Esophagus muscularis mucosa (tissue), 4 donors: ENCODE measurements around the gene SMIM13. TPM values are rescaled to one million over a fixed set of nuclear protein-coding genes. Genes with fewer than 3 reads are reported as not detected.

Experiments
- DNase-seq: peaks from one replicate; pipeline ENCODE4 v3.0.0-alpha.2; 2017; ENCODE audit errors: extremely low spot score
- H3K27ac ChIP-seq, 4 donors: fragments of 200-600 bp; sonication (generic); replicated peaks in 1 of 4; 1 replicate in 3 of 4; 2 replicates in 1 of 4; pipeline ENCODE4 v1.5.1; 2016 to 2019; ENCODE audit warnings: mild to moderate bottlenecking in 1 of 4
- H3K27me3 ChIP-seq, 4 donors: fragments of 200-600 bp; sonication (generic); one replicate each; pipeline versions ENCODE4 v1.5.1 to v1.6.0; 2016 to 2019
- H3K36me3 ChIP-seq, 4 donors: fragments of 200-600 bp; sonication (generic); one replicate each; pipeline ENCODE4 v1.5.1; 2016 to 2019
- H3K4me1 ChIP-seq, 4 donors: fragments of 200-600 bp; sonication (generic); one replicate each; pipeline ENCODE4 v1.5.1; 2016 to 2019
- H3K4me3 ChIP-seq, 4 donors: fragments of 200-600 bp; sonication (generic); 1 replicate in 2 of 4; 2 replicates in 2 of 4; pipeline ENCODE4 v1.5.1; 2016 to 2019; ENCODE audit warnings: mild to moderate bottlenecking in 4 of 4, moderate library complexity in 1 of 4
- H3K9me3 ChIP-seq, 4 donors: fragments of 200-600 bp; sonication (generic); 1 replicate in 3 of 4; 2 replicates in 1 of 4; pipeline ENCODE4 v1.5.1; 2016 to 2019
- EP300 ChIP-seq: sonication (generic); formaldehyde crosslinking; IDR thresholded peaks from one replicate; pipeline ENCODE4 v1.6.1; 2017; ENCODE audit warnings: antibody characterized with exemption
- POLR2A ChIP-seq: fragments of 450-650 bp; IDR thresholded peaks from one replicate; pipeline ENCODE4 v1.6.1; 2017; ENCODE audit warnings: antibody characterized with exemption, moderate library complexity, mild to moderate bottlenecking, low read depth
- POLR2AphosphoS5 ChIP-seq, 2 donors: sonication (generic); formaldehyde crosslinking; IDR thresholded peaks; one replicate each; pipeline ENCODE4 v1.6.1; 2017; ENCODE audit warnings: antibody characterized with exemption in 2 of 2
- WGBS: methylation state at CpG from one replicate; pipeline ENCODE4 v1.1.5; 2018; 5-methylcytosine and 5-hydroxymethylcytosine counted together
- intact Hi-C: fragments of 100-400 bp; cut with DNase I; formaldehyde crosslinking; loops from one replicate; pipeline ENCODE4 v1.15.1; 2023
- total RNA-seq, 4 donors: library from RNA; depleted of rRNA; stranded (reverse); fragments of >200 nt; gene quantifications; one replicate each; pipeline versions ENCODE4 v1.1.0 to v1.2.1, GENCODE V29; 2016
- TF ChIP-seq, protein P1 (sequence below), 3 experiments: fragments of 200-600 bp in 2 of 3; fragments of 450-650 bp in 1 of 3; sonication (generic) in 2 of 3; IDR thresholded peaks; one replicate each; pipeline ENCODE4 v1.5.1; 2017 to 2019; ENCODE audit warnings: antibody characterized with exemption in 3 of 3, mild to moderate bottlenecking in 2 of 3, moderate library complexity in 1 of 3

SMIM13 gene
- total RNA-seq, 4 donors from 2014 or later, result 9.3 to 15.2 (median 12.0) TPM

DNA sequence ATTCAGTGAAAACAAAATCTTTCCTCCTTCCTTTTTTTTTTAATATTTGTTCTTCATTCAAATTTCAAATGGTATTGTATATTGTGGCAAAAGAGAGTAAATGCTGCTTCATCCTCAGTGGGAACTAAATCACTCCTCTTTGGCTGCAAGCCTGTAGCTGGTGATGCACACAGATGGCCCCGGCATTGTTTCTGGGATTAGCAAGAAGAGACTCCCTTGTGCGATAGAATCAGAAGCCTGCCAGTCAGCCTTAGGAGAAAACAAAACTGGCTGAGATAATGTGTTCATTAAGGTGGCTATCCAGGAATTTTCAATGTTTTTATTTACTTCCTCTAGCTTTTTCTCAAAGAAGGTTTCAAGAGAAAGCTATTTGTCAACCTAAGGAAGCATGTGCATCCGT is 28.8 kb upstream of the SMIM13 start:
- no peak overlapping the region for H3K4me3 ChIP-seq
- 90% methylated on average over 3 of the region's 3 CpGs for WGBS
- H3K4me1 ChIP-seq, result no peaks in the 10 kb centered on the region
- no peaks in the 10 kb centered on the region for H3K27me3 ChIP-seq
- intact Hi-C loops, result loop anchor here (5.0 kb wide), 1 partner anchor 113 kb away; no protein-coding TSS in a partner anchor
- H3K9me3 ChIP-seq, result no peaks in the 10 kb centered on the region
- no peak overlapping the region for H3K27ac ChIP-seq
- no peak for TF ChIP-seq EP300
- DNase-seq, result no peak
- H3K36me3 ChIP-seq, result no peaks in the 10 kb centered on the region

DNA sequence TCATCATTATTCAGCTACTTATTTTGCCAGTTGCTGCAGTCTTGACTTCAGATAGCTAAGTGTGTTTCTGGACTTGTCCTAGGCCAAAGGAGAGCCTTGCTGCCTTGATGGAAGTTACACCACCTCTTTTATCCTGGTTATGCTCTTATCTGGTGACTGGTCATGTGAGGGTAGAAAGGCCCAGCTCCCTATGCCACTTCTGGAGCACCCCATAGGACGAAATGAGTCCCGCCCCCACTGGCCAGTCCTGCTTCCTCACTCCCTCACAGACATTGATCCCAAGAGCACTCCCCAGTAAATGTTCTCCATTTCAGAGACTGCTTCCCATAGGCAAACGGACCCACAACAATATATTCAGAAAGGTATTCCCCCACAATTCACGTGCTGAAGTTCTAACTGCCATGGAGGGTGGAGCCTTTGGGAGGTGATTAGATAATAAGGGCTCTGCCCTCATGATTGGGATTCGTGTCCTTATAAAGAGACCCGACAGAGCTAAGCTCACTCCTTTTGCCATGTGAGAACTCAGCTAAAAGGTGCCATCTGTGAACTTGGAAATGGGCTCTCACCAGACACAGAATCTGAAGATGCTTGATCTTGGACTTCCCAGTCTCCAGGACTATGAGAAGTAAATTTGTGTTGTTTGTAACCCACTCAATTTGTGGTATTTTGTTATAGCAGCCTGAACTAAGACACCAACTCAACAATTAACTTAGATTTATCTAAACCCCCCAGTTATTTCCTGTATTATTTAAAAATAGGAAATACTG is 28.0 kb upstream of the SMIM13 start:
- Histone ChIP-seq H3K27ac (no peak overlapping the region), H3K4me3 (no peak overlapping the region), H3K4me1 (no peaks in the 10 kb centered on the region), H3K36me3 (no peaks in the 10 kb centered on the region), H3K27me3 (no peaks in the 10 kb centered on the region), H3K9me3 (no peaks in the 10 kb centered on the region)
- TF ChIP-seq POLR2AphosphoS5 (IDR thresholded peaks at IDR 0.05) (no peak), EP300 (no peak), POLR2A (no peak)
- TF ChIP-seq, protein P1, sequence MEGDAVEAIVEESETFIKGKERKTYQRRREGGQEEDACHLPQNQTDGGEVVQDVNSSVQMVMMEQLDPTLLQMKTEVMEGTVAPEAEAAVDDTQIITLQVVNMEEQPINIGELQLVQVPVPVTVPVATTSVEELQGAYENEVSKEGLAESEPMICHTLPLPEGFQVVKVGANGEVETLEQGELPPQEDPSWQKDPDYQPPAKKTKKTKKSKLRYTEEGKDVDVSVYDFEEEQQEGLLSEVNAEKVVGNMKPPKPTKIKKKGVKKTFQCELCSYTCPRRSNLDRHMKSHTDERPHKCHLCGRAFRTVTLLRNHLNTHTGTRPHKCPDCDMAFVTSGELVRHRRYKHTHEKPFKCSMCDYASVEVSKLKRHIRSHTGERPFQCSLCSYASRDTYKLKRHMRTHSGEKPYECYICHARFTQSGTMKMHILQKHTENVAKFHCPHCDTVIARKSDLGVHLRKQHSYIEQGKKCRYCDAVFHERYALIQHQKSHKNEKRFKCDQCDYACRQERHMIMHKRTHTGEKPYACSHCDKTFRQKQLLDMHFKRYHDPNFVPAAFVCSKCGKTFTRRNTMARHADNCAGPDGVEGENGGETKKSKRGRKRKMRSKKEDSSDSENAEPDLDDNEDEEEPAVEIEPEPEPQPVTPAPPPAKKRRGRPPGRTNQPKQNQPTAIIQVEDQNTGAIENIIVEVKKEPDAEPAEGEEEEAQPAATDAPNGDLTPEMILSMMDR (IDR thresholded peaks at IDR 0.05), result no peak
- 94% methylated on average over 6 of the region's 6 CpGs for WGBS
- no peak for DNase-seq
- intact Hi-C loops, result loop anchor here (5.0 kb wide), 1 partner anchor 113 kb away; no protein-coding TSS in a partner anchor

DNA sequence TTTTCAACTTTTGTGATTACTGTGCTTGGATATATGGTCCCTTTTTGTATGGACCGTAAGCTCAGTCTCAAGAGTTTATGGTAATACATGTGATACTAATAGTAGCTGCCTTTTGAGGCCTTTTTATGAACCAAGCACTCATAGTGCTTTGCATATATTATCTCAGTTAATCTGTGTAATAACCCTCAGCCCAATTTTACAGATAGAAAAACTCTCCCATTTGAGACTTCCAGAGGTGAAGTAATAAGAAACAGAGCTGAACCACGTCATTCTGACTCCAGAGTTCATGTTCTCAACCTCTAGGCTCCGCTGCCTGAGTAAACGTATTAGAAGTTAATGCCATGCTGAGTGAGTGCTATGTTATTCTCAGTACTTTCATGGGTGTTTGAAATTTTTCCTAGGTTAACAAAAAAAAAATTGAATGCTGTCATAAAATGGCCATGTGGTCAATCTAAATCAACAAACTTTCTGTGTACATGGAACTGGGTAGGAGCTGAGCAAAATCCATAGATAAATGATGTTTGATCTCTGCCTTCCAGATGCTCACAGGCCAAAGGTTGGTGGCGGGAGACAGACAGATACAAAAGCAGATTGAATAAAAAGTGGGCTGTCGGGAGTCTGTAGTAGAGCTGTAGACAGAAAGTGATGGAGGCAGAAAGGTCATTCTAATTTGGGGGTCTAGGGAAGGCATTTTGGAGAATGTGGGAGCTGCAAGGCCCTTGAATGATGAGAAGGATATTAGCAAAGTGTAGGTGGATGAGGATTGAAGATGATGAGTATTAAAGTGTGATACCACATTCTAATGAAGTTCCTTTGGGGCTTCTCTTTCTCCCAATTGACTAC is 26.9 kb upstream of the SMIM13 start:
- Histone ChIP-seq H3K4me3 (no peak overlapping the region), H3K27ac (no peak overlapping the region), H3K36me3 (no peaks in the 10 kb centered on the region), H3K27me3 (no peaks in the 10 kb centered on the region), H3K4me1 (no peaks in the 10 kb centered on the region), H3K9me3 (no peaks in the 10 kb centered on the region)
- no peak for TF ChIP-seq POLR2AphosphoS5 (IDR thresholded peaks at IDR 0.05)
- TF ChIP-seq EP300, result no peak
- TF ChIP-seq POLR2A, result no peak
- TF ChIP-seq, protein P1 (IDR thresholded peaks at IDR 0.05), result no peak
- no peak for DNase-seq
- 92% methylated on average over 6 of the region's 6 CpGs for WGBS
- intact Hi-C loops, result loop anchor here (5.0 kb wide), 1 partner anchor 114 kb away; no protein-coding TSS in a partner anchor

- TF ChIP-seq EP300 (no peak), POLR2A (no peak), POLR2AphosphoS5 (IDR thresholded peaks at IDR 0.05) (no peak)
- TF ChIP-seq, protein P1 (IDR thresholded peaks at IDR 0.05), result no peak
- Histone ChIP-seq H3K36me3 (no peaks in the 10 kb centered on the region), H3K27ac (no peak overlapping the region), H3K27me3 (no peaks in the 10 kb centered on the region), H3K4me1 (no peaks in the 10 kb centered on the region), H3K9me3 (no peaks in the 10 kb centered on the region), H3K4me3 (no peak overlapping the region)
- intact Hi-C loops, result loop anchor here (5.0 kb wide), 1 partner anchor 115 kb away; no protein-coding TSS in a partner anchor
- no peak for DNase-seq
- WGBS, result 57% methylated on average over 2 of the region's 2 CpGs
Measured at GRCh38 chr6:11067348-11067747, 26.3 kb upstream of the SMIM13 start.

DNA sequence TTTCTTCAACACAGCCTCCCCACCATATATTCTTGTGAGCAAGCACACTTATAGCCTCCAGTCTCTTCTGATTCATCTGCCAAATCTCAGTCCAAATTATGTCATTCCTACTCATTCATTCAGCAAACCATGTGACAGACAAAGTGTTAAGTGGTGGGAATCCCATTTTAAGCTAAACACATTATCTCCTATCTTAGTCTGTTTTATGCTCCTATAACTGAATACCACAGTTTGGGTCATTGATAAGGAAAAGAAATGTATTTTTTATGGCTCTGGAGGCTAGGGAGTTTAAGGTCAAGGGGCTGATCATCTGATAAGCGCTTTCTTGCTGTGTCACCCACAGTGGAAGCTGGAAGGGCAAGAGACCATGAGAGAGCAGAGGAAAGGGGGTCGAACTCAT is 23.9 kb upstream of the SMIM13 start:
- H3K27ac ChIP-seq, result no peak overlapping the region
- H3K4me3 ChIP-seq, result no peak overlapping the region
- intact Hi-C loops, result loop anchor here (5.0 kb wide), 1 partner anchor 117 kb away; no protein-coding TSS in a partner anchor
- no peaks in the 10 kb centered on the region for H3K9me3 ChIP-seq
- no peaks in the 10 kb centered on the region for H3K4me1 ChIP-seq
- H3K36me3 ChIP-seq, result no peaks in the 10 kb centered on the region
- 74% methylated on average over 2 of the region's 2 CpGs for WGBS
- H3K27me3 ChIP-seq, result no peaks in the 10 kb centered on the region
- no peak for DNase-seq
- TF ChIP-seq EP300, result no peak
- TF ChIP-seq, protein P1 (IDR thresholded peaks at IDR 0.05), result no peak
